Upper lobe of left lung (tissue), 6 donors: Measurements from ENCODE around the gene PILRA. TPM values are rescaled to one million over a fixed set of nuclear protein-coding genes. Genes with fewer than 3 reads are reported as not detected.
"Not testable (repeated sequence)": the region's sequence is repeated elsewhere in the genome, so short reads cannot be mapped to it uniquely, and the experiment has no call there.

Experiments used
- ATAC-seq, 2 donors: fragments of 200-7000 bp; cut with Tn5 transposase; one replicate each; pipeline ENCODE4 v1.9.1; 2022; ENCODE audit warnings: mild to moderate bottlenecking in 2 of 2, moderate library complexity in 2 of 2; ENCODE audit not compliant: low FRiP score in 2 of 2
- DNase-seq, 2 donors: peaks; one replicate each; pipeline ENCODE4 v3.0.0-alpha.2; 2019 to 2020
- H3K27ac ChIP-seq, 4 donors: fragments of 200-600 bp; sonication (generic); one replicate each; pipeline ENCODE4 v1.5.1; 2016 to 2019
- H3K27me3 ChIP-seq, 4 donors: fragments of 200-600 bp; sonication (generic); one replicate each; pipeline ENCODE4 v1.5.1; 2017 to 2019
- H3K36me3 ChIP-seq, 4 donors: fragments of 200-600 bp; sonication (generic); one replicate each; pipeline ENCODE4 v1.5.1; 2016 to 2019
- H3K4me1 ChIP-seq, 4 donors: fragments of 200-600 bp; sonication (generic); one replicate each; pipeline ENCODE4 v1.5.1; 2018 to 2019
- H3K4me3 ChIP-seq, 4 donors: fragments of 200-600 bp; sonication (generic); one replicate each; pipeline ENCODE4 v1.5.1; 2017 to 2019; ENCODE audit warnings: mild to moderate bottlenecking in 2 of 4, moderate library complexity in 1 of 4
- H3K9me3 ChIP-seq, 4 donors: fragments of 200-600 bp; sonication (generic); one replicate each; pipeline ENCODE4 v1.5.1; 2018 to 2019
- EP300 ChIP-seq, 4 donors: sonication (generic); formaldehyde crosslinking; IDR thresholded peaks; one replicate each; pipeline ENCODE4 v1.5.1; 2017; ENCODE audit warnings: antibody characterized with exemption in 4 of 4, control low read depth in 2 of 4
- POLR2A ChIP-seq, 4 donors: fragments of 450-650 bp; IDR thresholded peaks; one replicate each; pipeline ENCODE4 v1.5.1; 2016 to 2017; ENCODE audit warnings: antibody characterized with exemption in 4 of 4, mild to moderate bottlenecking in 2 of 4
- POLR2AphosphoS5 ChIP-seq, 2 donors: sonication (generic); formaldehyde crosslinking; IDR thresholded peaks; one replicate each; pipeline ENCODE4 v1.5.1; 2017; ENCODE audit warnings: antibody characterized with exemption in 2 of 2
- WGBS, 2 donors: methylation state at CpG; one replicate each; pipeline ENCODE4 v1.1.5; 2017 to 2018; 5-methylcytosine and 5-hydroxymethylcytosine counted together
- total RNA-seq, 6 donors: library from RNA; depleted of rRNA in 4 of 6; stranded (reverse); fragments of >200 nt in 4 of 6; gene quantifications; one replicate each; pipeline versions ENCODE4 v1.1.0 to v1.2.1, GENCODE V29; 2016 to 2021
- TF ChIP-seq, protein P1 (sequence below), 6 experiments: fragments of 450-650 bp in 4 of 6; fragments of 200-600 bp in 2 of 6; sonication (generic) in 2 of 6; IDR thresholded peaks; one replicate each; pipeline ENCODE4 v1.5.1; 2016 to 2019; ENCODE audit warnings: antibody characterized with exemption in 6 of 6
- donor health status: DM: no; HTN: no; CAD: no; lungs with moderate emphysema.
- donor health status: DM: no; HTN: yes; CAD: no; lungs with severe emphysema.

PILRA gene
- total RNA-seq, 6 donors from 2014 or later, result 15.2 to 52.4 (median 24.2) TPM

- TF ChIP-seq, protein P1, sequence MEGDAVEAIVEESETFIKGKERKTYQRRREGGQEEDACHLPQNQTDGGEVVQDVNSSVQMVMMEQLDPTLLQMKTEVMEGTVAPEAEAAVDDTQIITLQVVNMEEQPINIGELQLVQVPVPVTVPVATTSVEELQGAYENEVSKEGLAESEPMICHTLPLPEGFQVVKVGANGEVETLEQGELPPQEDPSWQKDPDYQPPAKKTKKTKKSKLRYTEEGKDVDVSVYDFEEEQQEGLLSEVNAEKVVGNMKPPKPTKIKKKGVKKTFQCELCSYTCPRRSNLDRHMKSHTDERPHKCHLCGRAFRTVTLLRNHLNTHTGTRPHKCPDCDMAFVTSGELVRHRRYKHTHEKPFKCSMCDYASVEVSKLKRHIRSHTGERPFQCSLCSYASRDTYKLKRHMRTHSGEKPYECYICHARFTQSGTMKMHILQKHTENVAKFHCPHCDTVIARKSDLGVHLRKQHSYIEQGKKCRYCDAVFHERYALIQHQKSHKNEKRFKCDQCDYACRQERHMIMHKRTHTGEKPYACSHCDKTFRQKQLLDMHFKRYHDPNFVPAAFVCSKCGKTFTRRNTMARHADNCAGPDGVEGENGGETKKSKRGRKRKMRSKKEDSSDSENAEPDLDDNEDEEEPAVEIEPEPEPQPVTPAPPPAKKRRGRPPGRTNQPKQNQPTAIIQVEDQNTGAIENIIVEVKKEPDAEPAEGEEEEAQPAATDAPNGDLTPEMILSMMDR (IDR thresholded peaks at IDR 0.05), result no peak
- no peak for TF ChIP-seq EP300 (IDR thresholded peaks at IDR 0.05)
- TF ChIP-seq POLR2A (IDR thresholded peaks at IDR 0.05), result no peak
- TF ChIP-seq POLR2AphosphoS5 (IDR thresholded peaks at IDR 0.05), result no peak
- Histone ChIP-seq H3K4me3 (no peak overlapping the region), H3K9me3 (no peaks in the 10 kb centered on the region), H3K27ac (no peak overlapping the region), H3K4me1 (no peaks in the 10 kb centered on the region), H3K27me3 (no peaks in the 10 kb centered on the region), H3K36me3 (peaks cover 31 to 99% (median 85%) of the 10 kb centered on the region in 4 donors)
- 98% methylated on average over 6 to 8 of the region's 8 CpGs for WGBS, 2 donors
- no peak for ATAC-seq
- DNase-seq, result peak in 1 of 2 donors; percentile 10
Measured at GRCh38 chr7:100358857-100359212, 14.5 kb upstream of the PILRA start.

- no peak for ATAC-seq
- H3K9me3 ChIP-seq, result no peaks in the 10 kb centered on the region
- no peak for DNase-seq
Measured at GRCh38 chr7:100360135-100360854, 13.0 kb upstream of the PILRA start.

GRCh38 chr7:100363098-100363497, 10.2 kb upstream of the PILRA start:
- H3K27ac ChIP-seq, result no peak overlapping the region
- no peak for ATAC-seq
- peaks cover 31 to 71% (median 44%) of the 10 kb centered on the region in 4 donors for H3K36me3 ChIP-seq
- no peak overlapping the region for H3K4me3 ChIP-seq
- H3K27me3 ChIP-seq, result no peaks in the 10 kb centered on the region
- peaks cover 0 to 6% (median 5%) of the 10 kb centered on the region in 4 donors for H3K4me1 ChIP-seq
- DNase-seq, result no peak
- H3K9me3 ChIP-seq, result no peaks in the 10 kb centered on the region
- no peak for TF ChIP-seq EP300 (IDR thresholded peaks at IDR 0.05)
- TF ChIP-seq POLR2A (IDR thresholded peaks at IDR 0.05), result no peak
- no peak for TF ChIP-seq POLR2AphosphoS5 (IDR thresholded peaks at IDR 0.05)
- TF ChIP-seq, protein P1 (IDR thresholded peaks at IDR 0.05), result no peak

More at GRCh38 chr7:100360135-100360854, 13.0 kb upstream of the PILRA start:
- H3K36me3 ChIP-seq, result peaks cover 31 to 91% (median 72%) of the 10 kb centered on the region in 4 donors
- H3K27me3 ChIP-seq, result no peaks in the 10 kb centered on the region
- H3K4me1 ChIP-seq, result peaks cover 0 to under 1% (median 0%) of the 10 kb centered on the region in 4 donors
- WGBS, 2 donors, result 84% methylated on average over 3 of the region's 3 CpGs
- no peak overlapping the region for H3K27ac ChIP-seq
- TF ChIP-seq POLR2A (IDR thresholded peaks at IDR 0.05) (no peak), EP300 (IDR thresholded peaks at IDR 0.05) (no peak), POLR2AphosphoS5 (IDR thresholded peaks at IDR 0.05) (no peak)
- TF ChIP-seq, protein P1 (IDR thresholded peaks at IDR 0.05), result no peak
- no peak overlapping the region for H3K4me3 ChIP-seq

- 98% methylated on average over 7 of the region's 7 CpGs for WGBS, 2 donors
- not testable (repeated sequence) for H3K4me3 ChIP-seq, H3K27me3 ChIP-seq, H3K4me1 ChIP-seq, DNase-seq, H3K9me3 ChIP-seq, H3K27ac ChIP-seq, ATAC-seq
- peaks cover 30 to 64% (median 38%) of the 10 kb centered on the region in 4 donors for H3K36me3 ChIP-seq
Measured at GRCh38 chr7:100363797-100364196, 9.5 kb upstream of the PILRA start.

- Histone ChIP-seq H3K27me3 (no peaks in the 10 kb centered on the region), H3K36me3 (peaks cover 23 to 57% (median 31%) of the 10 kb centered on the region in 4 donors), H3K9me3 (no peaks in the 10 kb centered on the region), H3K4me3 (no peak overlapping the region), H3K4me1 (peaks cover 0 to 10% (median 5%) of the 10 kb centered on the region in 4 donors), H3K27ac (no peak overlapping the region)
- ATAC-seq (no peak), DNase-seq (no peak)
- WGBS, 2 donors, result 78 to 94% methylated on average over 6 of the region's 6 CpGs
- TF ChIP-seq, protein P1 (IDR thresholded peaks at IDR 0.05), result no peak
- TF ChIP-seq POLR2AphosphoS5 (IDR thresholded peaks at IDR 0.05), result no peak
- TF ChIP-seq POLR2A (IDR thresholded peaks at IDR 0.05), result no peak
- no peak for TF ChIP-seq EP300 (IDR thresholded peaks at IDR 0.05)
Measured at GRCh38 chr7:100364480-100364879, 8.8 kb upstream of the PILRA start.

GRCh38 chr7:100365998-100366367, 7.3 kb upstream of the PILRA start:
- H3K4me1 ChIP-seq, result peaks cover 0 to 15% (median 8%) of the 10 kb centered on the region in 4 donors
- peaks cover 15 to 42% (median 17%) of the 10 kb centered on the region in 4 donors for H3K36me3 ChIP-seq
- not testable (repeated sequence) for H3K27me3 ChIP-seq, DNase-seq, H3K4me3 ChIP-seq, H3K9me3 ChIP-seq, ATAC-seq
- 91 to 95% methylated on average over 7 of the region's 7 CpGs for WGBS, 2 donors
- H3K27ac ChIP-seq, result peak overlapping the region; percentile 38 to 79 (median 54)
